GM12878 (cell line): ENCODE data around the gene FIGNL2. TPM values are rescaled to one million over a fixed set of nuclear protein-coding genes. Genes with fewer than 3 reads are reported as not detected.

Experiments used
- ATAC-seq: fragments of 200-7000 bp; cut with Tn5 transposase; 3 replicates; pipeline ENCODE4 v1.9.1; 2020; ENCODE audit warnings: mild to moderate bottlenecking, moderate library complexity
- BruUV-seq: library from RNA; stranded (reverse); fragments of 400-500 nt; replicated peaks from 2 replicates; lab custom pipeline; 2021; lab: Mats Ljungman, UMichigan
- CTCF ChIA-PET: fragments of 300-600 bp; sonication (Branson Sonifier 250); formaldehyde crosslinking; extraction: SDS; loops from one replicate; lab custom pipeline; 2021; ENCODE audit warnings: inconsistent platforms; lab: Yijun Ruan, JAX
- POLR2A ChIA-PET: fragments of 350-600 bp; formaldehyde crosslinking; extraction: SDS; loops from one replicate; lab custom pipeline; 2021; ENCODE audit warnings: inconsistent platforms; lab: Charles Lee
- RAD21 ChIA-PET: fragments of 300-600 bp; sonication (Branson Sonifier 250); formaldehyde crosslinking; loops from one replicate; lab custom pipeline; 2023; ENCODE audit warnings: antibody characterized with exemption; ENCODE audit not compliant: unreplicated experiment; lab: Charles Lee
- SMC1A ChIA-PET: fragments of 300-600 bp; sonication (Branson Sonifier 250); formaldehyde crosslinking; loops from one replicate; lab custom pipeline; 2023; ENCODE audit not compliant: unreplicated experiment, uncharacterized antibody; lab: Charles Lee
- DNase-seq: peaks from one replicate; pipeline ENCODE4 v3.0.0-alpha.2; 2011; ENCODE audit warnings: low read depth, low spot score
- FAIRE-seq: peaks from 3 replicates; lab custom pipeline; 2011; peaks lifted over from hg19 to GRCh38; lab: Jason Lieb, UNC
- H2AFZ ChIP-seq: 2 replicates; pipeline ENCODE4 v1.6.0; 2011; ENCODE audit warnings: low read depth, low read length, control low read depth; ENCODE audit not compliant: control insufficient read depth
- H3K27ac ChIP-seq: 2 replicates; pipeline ENCODE4 v1.5.1; 2011; ENCODE audit warnings: control low read depth; ENCODE audit not compliant: control insufficient read depth, insufficient read depth
- H3K27me3 ChIP-seq, 2 experiments: replicated peaks in 1 of 2; 2 replicates each; pipeline versions ENCODE4 v1.6.0 to v1.6.1; 2011; ENCODE audit warnings: low read length in 1 of 2; ENCODE audit not compliant: control insufficient read depth in 2 of 2, insufficient read depth in 2 of 2
- H3K36me3 ChIP-seq, 2 experiments: 2 replicates each; pipeline ENCODE4 v1.5.1; 2011; ENCODE audit warnings: low read length in 1 of 2; ENCODE audit not compliant: control insufficient read depth in 2 of 2, insufficient read depth in 2 of 2
- H3K4me1 ChIP-seq: 2 replicates; pipeline ENCODE4 v1.6.1; 2011; ENCODE audit warnings: mild to moderate bottlenecking, low read length, moderate library complexity, mixed read lengths; ENCODE audit not compliant: control insufficient read depth, insufficient read depth
- H3K4me2 ChIP-seq: 2 replicates; pipeline ENCODE4 v1.6.0; 2011; ENCODE audit warnings: control low read depth; ENCODE audit not compliant: control insufficient read depth, insufficient read depth
- H3K4me3 ChIP-seq: fragments of 200-600 bp; sonication (generic); 2 replicates; pipeline ENCODE4 v1.5.1; 2016
- H3K79me2 ChIP-seq: 2 replicates; pipeline ENCODE4 v1.6.0; 2011; ENCODE audit warnings: low read length; ENCODE audit not compliant: control insufficient read depth, insufficient read depth
- H3K9ac ChIP-seq: 2 replicates; pipeline ENCODE4 v1.8.0; 2011; ENCODE audit warnings: low read length, control low read depth, mixed read lengths; ENCODE audit not compliant: control insufficient read depth, insufficient read depth
- H3K9me3 ChIP-seq: replicated peaks from 3 replicates; pipeline ENCODE4 v1.5.1; 2011; ENCODE audit warnings: mild to moderate bottlenecking, low read length; ENCODE audit not compliant: control insufficient read depth, insufficient read depth
- H4K20me1 ChIP-seq: 2 replicates; pipeline ENCODE4 v1.6.0; 2011; ENCODE audit not compliant: control insufficient read depth, insufficient read depth
- ATF7 ChIP-seq: fragments of 450-650 bp; IDR thresholded peaks from 2 replicates; pipeline ENCODE4 v1.6.1; 2016; ENCODE audit warnings: low read depth, mild to moderate bottlenecking
- HDAC2 ChIP-seq: fragments of 200-600 bp; sonication (generic); IDR thresholded peaks from 2 replicates; pipeline ENCODE4 v1.6.1; 2017
- IRF3 ChIP-seq: fragments of 450-650 bp; IDR thresholded peaks from 2 replicates; pipeline ENCODE4 v1.6.1; 2014; ENCODE audit warnings: mild to moderate bottlenecking
- NFXL1 ChIP-seq: fragments of 450-650 bp; IDR thresholded peaks from 2 replicates; pipeline ENCODE4 v1.6.1; 2017; ENCODE audit warnings: antibody characterized with exemption, mild to moderate bottlenecking, borderline replicate concordance
- RUNX3 ChIP-seq: IDR thresholded peaks from 2 replicates; pipeline ENCODE4 v1.6.1; 2012; ENCODE audit warnings: low read length, inconsistent platforms
- ZNF622 ChIP-seq: fragments of 450-650 bp; IDR thresholded peaks from 2 replicates; pipeline ENCODE4 v1.6.1; 2017; ENCODE audit warnings: mild to moderate bottlenecking, inconsistent platforms
- WGBS: methylation state at CpG from one replicate; pipeline ENCODE4 v1.1.6; 2016; ENCODE audit warnings: low lambda C conversion rate; ENCODE audit not compliant: insufficient replicate concordance, insufficient coverage; ENCODE audit errors: missing lambda C conversion rate; 5-methylcytosine and 5-hydroxymethylcytosine counted together
- in situ Hi-C: fragments of 300-500 bp; cut with MboI; formaldehyde crosslinking; loops from 9 replicates; pipeline ENCODE4 v1.14.3; 2018; ENCODE audit warnings: mixed read lengths
- intact Hi-C: fragments of 100-400 bp; cut with micrococcal nuclease; formaldehyde crosslinking; loops from one replicate; pipeline ENCODE4 v1.14.2; 2022; ENCODE audit not compliant: unreplicated experiment
- polyA plus RNA-seq, 11 experiments: library from polyadenylated mRNA; depleted of rRNA in 4 of 11; unstranded in 6 of 11; stranded (reverse) in 5 of 11; fragments of >200 nt; fragmentation: Nextera tagmentation in 4 of 11; fragmentation: Illumina TruSeq in 1 of 11; extraction: Ambion mirVana in 4 of 11; extraction: Trizol in 1 of 11; gene quantifications; 1 replicate in 1 of 11; 2 replicates in 10 of 11; pipeline versions ENCODE4 v1.2.1 to v1.2.3, GENCODE V29; 2011 to 2016; ENCODE audit warnings: inconsistent platforms in 2 of 11, missing spikeins in 2 of 11, low read depth in 1 of 11
- total RNA-seq, 4 experiments: library from RNA; depleted of rRNA in 3 of 4; stranded (reverse); fragments of >200 nt in 3 of 4; fragmentation: Illumina TruSeq in 1 of 4; extraction: Trizol in 1 of 4; gene quantifications; 2 replicates each; pipeline versions ENCODE4 v1.2.1 to v1.2.3, GENCODE V29; 2013 to 2021

FIGNL2 gene
- total and polyA plus RNA-seq, 10 of the 15 experiments (the other 5 are each of a cell fraction or from before 2014, with no cell fraction given): not detected

GRCh38 chr12:51838036-51838435 is 10.5 kb downstream of the FIGNL2 start:
- H3K9me3 ChIP-seq: no peaks in the 10 kb centered on the region
- FAIRE-seq (no peak), ATAC-seq (no peak)
- BruUV-seq: no TSS peak
- TF ChIP-seq NFXL1: no peak
- TF ChIP-seq IRF3: no peak
- TF ChIP-seq RUNX3: no peak
- TF ChIP-seq ZNF622: no peak
- TF ChIP-seq HDAC2: no peak
- TF ChIP-seq, all 136 proteins: peak for 0
- Histone ChIP-seq H2AFZ (no peak overlapping the region), H3K9ac (no peak overlapping the region), H3K27me3 (peaks cover 6 to 11% of the 10 kb centered on the region in 2 experiments; a peak in 3 of 4 replicates), H3K79me2 (no peaks in the 10 kb centered on the region), H3K4me1 (no peaks in the 10 kb centered on the region), H3K4me3 (no peak overlapping the region), H4K20me1 (no peaks in the 10 kb centered on the region; the same call in 1 of the 2 replicates), H3K4me2 (no peak overlapping the region), H3K36me3 (no peaks in the 10 kb centered on the region), H3K27ac (no peak overlapping the region)
- intact Hi-C loops (no loop called here), in situ Hi-C loops (no loop called here)
- RAD21 ChIA-PET: no interaction called here
- no peak for DNase-seq
- SMC1A ChIA-PET: no interaction called here
- 10% methylated on average over 4 of the region's 4 CpGs for WGBS
- POLR2A ChIA-PET: no interaction called here
- CTCF ChIA-PET: interaction anchor here (0.6 kb wide), 1 partner anchor 1043 kb away, joined by 3 read pairs; no protein-coding TSS in a partner anchor

DNA sequence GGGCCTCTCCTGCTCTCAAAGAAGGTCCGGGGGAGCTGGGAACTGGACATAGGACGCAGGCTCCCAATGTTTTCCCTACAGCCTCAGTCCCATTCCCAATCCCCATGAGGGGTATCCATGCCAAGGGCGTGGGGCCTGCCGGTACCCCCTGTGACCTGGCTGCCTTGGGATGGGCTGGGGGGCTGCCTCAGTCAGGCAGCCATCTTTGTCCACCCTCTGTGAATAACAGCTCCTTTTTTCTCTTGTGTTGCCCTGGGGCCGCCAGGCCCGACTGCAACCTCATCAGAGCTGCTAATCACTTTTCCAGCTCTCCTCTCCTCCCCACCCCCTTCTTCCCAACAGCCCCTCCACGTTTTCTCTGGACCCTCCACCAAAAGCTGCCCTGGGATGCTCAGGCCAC is 11.2 kb downstream of the FIGNL2 start:
- peaks cover 4 to 9% of the 10 kb centered on the region in 2 experiments; a peak in 3 of 4 replicates for H3K27me3 ChIP-seq
- no peaks in the 10 kb centered on the region for H3K79me2 ChIP-seq
- no peak for FAIRE-seq
- H2AFZ ChIP-seq: no peak overlapping the region
- H3K9ac ChIP-seq: no peak overlapping the region
- BruUV-seq: no TSS peak
- no peak for TF ChIP-seq ATF7
- TF ChIP-seq, all 136 proteins: peak for 0
- 2% methylated on average over 5 of the region's 7 CpGs for WGBS
- CTCF ChIA-PET: interaction anchor here (0.6 kb wide), 1 partner anchor 1043 kb away, joined by 3 read pairs; no protein-coding TSS in a partner anchor
- H3K4me1 ChIP-seq: no peaks in the 10 kb centered on the region; the same call in 1 of the 2 replicates
- H3K9me3 ChIP-seq: no peaks in the 10 kb centered on the region
- no peak overlapping the region for H3K27ac ChIP-seq
- intact Hi-C loops (no loop called here), in situ Hi-C loops (no loop called here)
- no peaks in the 10 kb centered on the region; the same call in 1 of the 2 replicates for H4K20me1 ChIP-seq
- no peaks in the 10 kb centered on the region for H3K36me3 ChIP-seq
- SMC1A ChIA-PET: no interaction called here
- RAD21 ChIA-PET: no interaction called here
- no peak for ATAC-seq
- POLR2A ChIA-PET: no interaction called here
- no peak overlapping the region for H3K4me3 ChIP-seq
- DNase-seq: no peak
- no peak overlapping the region for H3K4me2 ChIP-seq
